Body of pancreas (tissue), 4 donors: ENCODE data around the gene DCLRE1B.

Experiments used
- POLR2A ChIP-seq, 3 donors: fragments of 450-650 bp; IDR thresholded peaks; one replicate each; pipeline ENCODE4 v1.6.1; 2016; ENCODE audit warnings: antibody characterized with exemption in 3 of 3, mild to moderate bottlenecking in 2 of 3
- TF ChIP-seq, protein P1 (sequence below), 7 experiments: fragments of 450-650 bp in 4 of 7; fragments of 200-600 bp in 3 of 7; sonication (generic) in 3 of 7; IDR thresholded peaks; one replicate each; pipeline ENCODE4 v1.5.1; 2016 to 2019; ENCODE audit warnings: antibody characterized with exemption in 7 of 7

GRCh38 chr1:113903501-113904292, 1.4 kb upstream of the DCLRE1B start:
- TF ChIP-seq, protein P1, sequence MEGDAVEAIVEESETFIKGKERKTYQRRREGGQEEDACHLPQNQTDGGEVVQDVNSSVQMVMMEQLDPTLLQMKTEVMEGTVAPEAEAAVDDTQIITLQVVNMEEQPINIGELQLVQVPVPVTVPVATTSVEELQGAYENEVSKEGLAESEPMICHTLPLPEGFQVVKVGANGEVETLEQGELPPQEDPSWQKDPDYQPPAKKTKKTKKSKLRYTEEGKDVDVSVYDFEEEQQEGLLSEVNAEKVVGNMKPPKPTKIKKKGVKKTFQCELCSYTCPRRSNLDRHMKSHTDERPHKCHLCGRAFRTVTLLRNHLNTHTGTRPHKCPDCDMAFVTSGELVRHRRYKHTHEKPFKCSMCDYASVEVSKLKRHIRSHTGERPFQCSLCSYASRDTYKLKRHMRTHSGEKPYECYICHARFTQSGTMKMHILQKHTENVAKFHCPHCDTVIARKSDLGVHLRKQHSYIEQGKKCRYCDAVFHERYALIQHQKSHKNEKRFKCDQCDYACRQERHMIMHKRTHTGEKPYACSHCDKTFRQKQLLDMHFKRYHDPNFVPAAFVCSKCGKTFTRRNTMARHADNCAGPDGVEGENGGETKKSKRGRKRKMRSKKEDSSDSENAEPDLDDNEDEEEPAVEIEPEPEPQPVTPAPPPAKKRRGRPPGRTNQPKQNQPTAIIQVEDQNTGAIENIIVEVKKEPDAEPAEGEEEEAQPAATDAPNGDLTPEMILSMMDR (IDR thresholded peaks at IDR 0.05), result no peak
- TF ChIP-seq POLR2A (IDR thresholded peaks at IDR 0.05), result no peak
